ENCODE data around the gene RASIP1.

RASIP1 gene

DNA sequence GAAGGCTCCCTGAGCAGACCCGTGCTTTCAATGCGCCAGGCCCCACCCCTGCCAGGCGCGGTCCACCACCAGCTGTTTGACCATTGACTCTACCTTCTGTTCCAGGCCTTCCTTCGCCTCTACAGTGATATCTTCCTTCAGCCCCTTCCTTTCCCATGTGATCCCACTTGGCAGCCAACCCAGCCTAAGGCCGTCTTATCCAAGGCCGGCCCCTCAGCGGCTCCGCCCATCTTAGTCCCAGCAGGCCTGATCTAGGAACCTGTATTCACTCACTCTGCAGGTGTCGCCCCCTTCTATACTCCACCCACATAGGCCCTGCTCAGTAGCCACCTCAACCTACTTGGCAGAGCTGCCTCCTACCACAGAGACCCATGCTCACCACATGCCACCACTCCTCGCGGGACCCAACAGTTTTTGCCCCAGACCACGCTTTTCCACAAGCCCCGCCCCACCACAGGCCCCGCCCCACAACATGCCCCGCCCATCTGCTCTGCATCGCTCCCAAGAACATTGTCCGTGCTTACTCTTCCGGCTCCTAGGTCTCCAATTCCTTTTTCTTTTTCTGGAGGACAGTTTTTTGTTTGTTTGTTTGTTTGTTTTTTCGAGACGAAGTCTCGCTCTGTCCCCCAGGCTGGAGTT, 2.9 kb downstream of the RASIP1 start:
- peaks cover 5% of the 10 kb centered on the region for H3K4me1 ChIP-seq (ENCODE audit: insufficient read depth, low read length)
- H3K27me3 ChIP-seq (ENCODE audit: insufficient read depth, low read length), result peaks cover 14% of the 10 kb centered on the region
- no peak overlapping the region for H3K4me3 ChIP-seq (ENCODE audit: low read length)
- peaks cover 5% of the 10 kb centered on the region for H3K9me3 ChIP-seq (ENCODE audit: low read length)
- H2AFZ ChIP-seq (ENCODE audit: low read depth, low read length), result no peak overlapping the region
- no peaks in the 10 kb centered on the region for H3K36me3 ChIP-seq (ENCODE audit: insufficient read depth, low read length)

DNA sequence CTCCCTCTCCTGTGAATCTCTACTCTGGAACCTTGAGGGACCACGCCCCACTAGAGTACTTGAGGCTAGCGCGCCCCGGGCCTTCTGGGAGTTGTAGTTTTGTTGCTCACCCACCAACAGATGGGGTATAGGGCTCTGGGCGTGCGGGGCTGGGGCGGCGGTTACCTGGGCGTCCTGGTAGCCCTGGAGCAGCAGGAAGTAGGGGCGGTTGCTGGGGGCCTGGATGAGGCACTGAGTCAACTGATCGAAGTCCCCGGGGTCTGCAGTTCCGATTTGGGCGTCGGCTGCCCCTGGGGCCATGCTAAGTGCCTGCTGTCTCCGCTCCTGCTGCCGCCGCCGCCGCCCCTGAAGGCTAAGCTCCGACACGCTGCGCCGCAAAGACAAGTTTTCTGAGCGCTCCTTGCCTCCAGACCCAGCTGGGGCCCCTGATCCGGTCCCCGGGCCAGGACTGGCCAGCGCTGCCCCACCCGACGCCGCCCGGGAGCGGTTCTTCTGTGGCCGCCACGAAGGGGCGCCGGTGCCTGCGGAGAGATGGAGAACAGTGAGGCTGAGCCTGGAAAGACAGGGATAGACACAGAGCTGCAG, 5.3 kb downstream of the RASIP1 start:
- H2AFZ ChIP-seq (ENCODE audit: low read depth, low read length), result no peak overlapping the region
- H3K27me3 ChIP-seq (ENCODE audit: insufficient read depth, low read length), result peaks cover 5% of the 10 kb centered on the region
- no peaks in the 10 kb centered on the region for H3K9me3 ChIP-seq (ENCODE audit: low read length)
- H3K4me1 ChIP-seq (ENCODE audit: insufficient read depth, low read length), result peaks cover 5% of the 10 kb centered on the region
- no peaks in the 10 kb centered on the region for H3K36me3 ChIP-seq (ENCODE audit: insufficient read depth, low read length)
- no peak overlapping the region for H3K4me3 ChIP-seq (ENCODE audit: low read length)

GRCh38 chr19:48734625-48735024, 5.8 kb downstream of the RASIP1 start:
- no peak overlapping the region for H3K4me3 ChIP-seq (ENCODE audit: low read length)

DNA sequence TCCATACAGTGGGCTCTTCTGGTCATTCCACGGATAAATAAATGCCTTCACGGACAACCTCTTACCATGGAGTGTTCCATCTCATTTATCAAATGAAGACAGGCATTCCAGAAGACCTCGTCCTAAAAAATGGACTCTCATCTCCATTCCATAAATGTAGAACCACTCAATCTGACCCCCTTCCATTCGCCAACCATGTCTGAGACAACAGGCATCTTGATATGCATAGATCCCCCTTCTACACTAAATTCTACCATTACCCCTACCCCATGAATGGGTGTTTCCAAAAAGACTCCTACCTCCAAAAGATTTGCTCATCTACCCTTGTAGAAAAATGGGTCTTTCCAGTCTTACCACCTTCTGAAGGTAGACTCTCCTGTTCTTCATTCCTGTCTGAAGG, 9.0 kb downstream of the RASIP1 start:
- no peaks in the 10 kb centered on the region for H3K9me3 ChIP-seq (ENCODE audit: low read length)
- H3K4me3 ChIP-seq (ENCODE audit: low read length), result no peak overlapping the region
- no peaks in the 10 kb centered on the region for H3K4me1 ChIP-seq (ENCODE audit: insufficient read depth, low read length)
- no peak overlapping the region for H2AFZ ChIP-seq (ENCODE audit: low read depth, low read length)
- no peaks in the 10 kb centered on the region for H3K27me3 ChIP-seq (ENCODE audit: insufficient read depth, low read length)
- H3K36me3 ChIP-seq (ENCODE audit: insufficient read depth, low read length), result no peaks in the 10 kb centered on the region

More at GRCh38 chr19:48734625-48735024, 5.8 kb downstream of the RASIP1 start:
- no peak overlapping the region for H2AFZ ChIP-seq (ENCODE audit: low read depth, low read length)
- H3K36me3 ChIP-seq (ENCODE audit: insufficient read depth, low read length), result no peaks in the 10 kb centered on the region
- peaks cover under 1% of the 10 kb centered on the region for H3K27me3 ChIP-seq (ENCODE audit: insufficient read depth, low read length)
- H3K9me3 ChIP-seq (ENCODE audit: low read length), result no peaks in the 10 kb centered on the region
- H3K4me1 ChIP-seq (ENCODE audit: insufficient read depth, low read length), result peaks cover 5% of the 10 kb centered on the region

DNA sequence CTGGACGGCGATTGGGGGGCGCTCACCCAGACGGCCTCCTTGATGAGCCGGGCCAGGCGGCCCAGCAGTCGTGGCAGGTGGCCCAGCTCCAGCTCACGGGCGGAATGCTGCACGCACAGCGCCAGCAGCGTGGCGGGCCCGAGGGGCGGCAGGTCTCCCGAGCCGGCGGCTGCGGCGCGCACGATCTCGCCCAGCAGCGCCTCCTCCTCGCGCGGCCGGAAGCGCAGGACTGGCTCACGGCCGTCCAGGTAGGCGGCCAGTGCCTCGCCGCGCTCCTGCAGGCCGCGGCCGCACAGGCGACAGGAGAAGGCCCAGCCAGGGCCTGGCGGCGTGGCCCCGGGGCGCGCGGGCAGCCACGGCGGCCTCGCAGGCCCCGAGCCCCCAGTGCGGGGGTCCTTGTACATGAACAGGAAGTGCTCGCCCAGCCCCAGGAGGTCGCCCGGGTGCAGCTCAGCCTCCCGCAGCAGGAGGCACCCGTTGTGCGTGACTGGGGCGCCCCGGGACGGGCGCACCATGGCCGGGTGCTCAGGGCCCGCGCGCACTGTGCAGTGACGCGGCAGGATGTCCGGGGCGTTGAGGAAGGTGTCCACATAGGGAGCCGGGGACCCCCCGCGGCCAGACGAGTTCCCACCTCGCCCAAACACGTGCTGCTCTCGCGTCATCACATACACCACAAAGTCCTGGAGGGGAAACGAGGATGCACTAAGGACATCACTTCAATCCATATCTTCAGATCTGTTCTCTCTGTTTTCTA, 11.3 kb downstream of the RASIP1 start:
- H3K4me3 ChIP-seq (ENCODE audit: low read length), result no peak overlapping the region
- no peaks in the 10 kb centered on the region for H3K36me3 ChIP-seq (ENCODE audit: insufficient read depth, low read length)
- peaks cover 9% of the 10 kb centered on the region for H3K4me1 ChIP-seq (ENCODE audit: insufficient read depth, low read length)
- H2AFZ ChIP-seq (ENCODE audit: low read depth, low read length), result no peak overlapping the region
- H3K27me3 ChIP-seq (ENCODE audit: insufficient read depth, low read length), result no peaks in the 10 kb centered on the region
- H3K9me3 ChIP-seq (ENCODE audit: low read length), result no peaks in the 10 kb centered on the region

DNA sequence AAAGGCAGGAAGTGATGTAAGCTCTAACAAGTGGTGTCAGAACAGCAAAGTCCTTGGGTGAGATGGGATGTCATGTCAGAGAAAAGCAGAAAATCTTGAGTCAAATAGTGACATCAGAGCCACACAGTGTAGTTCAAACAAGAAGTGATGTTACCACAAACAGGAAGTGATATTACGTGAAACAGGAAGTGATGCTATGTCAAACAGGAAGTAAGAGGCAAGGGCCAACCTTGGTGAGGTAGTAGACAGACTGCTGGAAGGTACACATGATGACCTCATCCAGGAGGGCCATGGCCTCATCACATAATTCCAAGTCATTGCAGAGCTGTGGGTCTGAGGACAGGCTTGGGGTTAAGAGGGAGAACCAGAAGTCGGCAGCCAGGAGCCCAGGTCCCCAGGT, 13.9 kb downstream of the RASIP1 start:
- Histone ChIP-seq H3K4me3 (ENCODE audit: low read length) (no peak overlapping the region), H3K27me3 (ENCODE audit: insufficient read depth, low read length) (no peaks in the 10 kb centered on the region), H3K9me3 (ENCODE audit: low read length) (no peaks in the 10 kb centered on the region), H2AFZ (ENCODE audit: low read depth, low read length) (no peak overlapping the region), H3K4me1 (ENCODE audit: insufficient read depth, low read length) (peaks cover 9% of the 10 kb centered on the region), H3K36me3 (ENCODE audit: insufficient read depth, low read length) (no peaks in the 10 kb centered on the region)

GRCh38 chr19:48724796-48725753, 15.3 kb downstream of the RASIP1 start:
- peak overlapping the region; percentile 78 for H2AFZ ChIP-seq (ENCODE audit: low read depth, low read length)
- no peaks in the 10 kb centered on the region for H3K27me3 ChIP-seq (ENCODE audit: insufficient read depth, low read length)
- H3K9me3 ChIP-seq (ENCODE audit: low read length), result no peaks in the 10 kb centered on the region
- H3K4me1 ChIP-seq (ENCODE audit: insufficient read depth, low read length), result peaks cover 11% of the 10 kb centered on the region
- H3K36me3 ChIP-seq (ENCODE audit: insufficient read depth, low read length), result no peaks in the 10 kb centered on the region
- H3K4me3 ChIP-seq (ENCODE audit: low read length), result no peak overlapping the region

DNA sequence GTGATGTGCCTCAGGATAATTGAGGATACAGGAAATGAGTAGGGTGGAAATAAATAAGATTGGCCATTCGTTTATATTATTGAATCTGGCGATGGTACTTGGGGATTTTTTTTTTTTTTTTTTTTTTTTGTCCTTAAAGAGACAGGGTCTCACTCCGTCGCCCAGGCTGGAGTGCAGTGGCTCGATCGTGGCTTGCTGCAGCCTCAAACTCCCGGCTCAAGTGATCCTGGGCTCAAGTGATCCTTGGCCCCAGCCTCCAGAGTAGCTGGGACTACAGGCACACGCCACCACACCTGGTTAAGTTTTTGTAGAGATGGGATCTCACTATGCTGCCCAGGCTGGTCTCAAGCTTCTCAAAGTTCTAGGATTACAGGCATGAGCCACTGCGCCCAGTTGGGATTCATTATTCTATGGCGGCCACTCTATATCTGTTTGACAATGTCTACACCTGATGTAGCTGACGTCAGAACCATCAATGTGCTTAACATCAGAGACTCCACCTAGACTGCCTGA, 18.2 kb downstream of the RASIP1 start:
- Histone ChIP-seq H3K4me1 (ENCODE audit: insufficient read depth, low read length) (peaks cover 27% of the 10 kb centered on the region), H3K36me3 (ENCODE audit: insufficient read depth, low read length) (no peaks in the 10 kb centered on the region), H3K27me3 (ENCODE audit: insufficient read depth, low read length) (no peaks in the 10 kb centered on the region), H3K4me3 (ENCODE audit: low read length) (no peak overlapping the region), H2AFZ (ENCODE audit: low read depth, low read length) (no peak overlapping the region), H3K9me3 (ENCODE audit: low read length) (no peaks in the 10 kb centered on the region)

- Histone ChIP-seq H3K4me3 (ENCODE audit: low read length) (peak overlapping the region; percentile 58), H3K9me3 (ENCODE audit: low read length) (no peaks in the 10 kb centered on the region), H3K27me3 (ENCODE audit: insufficient read depth, low read length) (no peaks in the 10 kb centered on the region), H2AFZ (ENCODE audit: low read depth, low read length) (peak overlapping the region; percentile 36), H3K4me1 (ENCODE audit: insufficient read depth, low read length) (peaks cover 30% of the 10 kb centered on the region), H3K36me3 (ENCODE audit: insufficient read depth, low read length) (no peaks in the 10 kb centered on the region)
Measured at GRCh38 chr19:48720613-48721296, 19.7 kb downstream of the RASIP1 start.

GRCh38 chr19:48720251-48720612, 20.2 kb downstream of the RASIP1 start:
- Histone ChIP-seq H3K9me3 (ENCODE audit: low read length) (no peaks in the 10 kb centered on the region), H2AFZ (ENCODE audit: low read depth, low read length) (no peak overlapping the region), H3K4me3 (ENCODE audit: low read length) (peak overlapping the region; percentile 58), H3K4me1 (ENCODE audit: insufficient read depth, low read length) (peaks cover 26% of the 10 kb centered on the region), H3K36me3 (ENCODE audit: insufficient read depth, low read length) (no peaks in the 10 kb centered on the region), H3K27me3 (ENCODE audit: insufficient read depth, low read length) (no peaks in the 10 kb centered on the region)

- Histone ChIP-seq H3K4me3 (ENCODE audit: low read length) (peak within 1 kb of the TSS; percentile 58), H3K9me3 (ENCODE audit: low read length) (no peaks in the 10 kb centered on the region), H3K4me1 (ENCODE audit: insufficient read depth, low read length) (peaks cover 27% of the 10 kb centered on the region), H3K27me3 (ENCODE audit: insufficient read depth, low read length) (no peaks in the 10 kb centered on the region), H2AFZ (ENCODE audit: low read depth, low read length) (peak within 1 kb of the TSS; percentile 44), H3K36me3 (ENCODE audit: insufficient read depth, low read length) (no peaks in the 10 kb centered on the region)
Measured at GRCh38 chr19:48719263-48720171, 20.9 kb downstream of the RASIP1 start, which contains the start of gene MAMSTR. TSS of gene MAMSTR (minus strand) at chr19:48719725. CDS start at chr19:48719031, 694 bp downstream.
